Left colon (tissue), 2 donors: ENCODE results near the gene GRID2. TPM values are rescaled to one million over a fixed set of nuclear protein-coding genes. Genes with fewer than 3 reads are reported as not detected.

ENCODE experiments used
- ATAC-seq: fragments of 200-7000 bp; cut with Tn5 transposase; one replicate; pipeline ENCODE4 v1.9.1; 2020; ENCODE audit warnings: mild to moderate bottlenecking, moderate library complexity
- DNase-seq, 2 donors: peaks; one replicate each; pipeline ENCODE4 v3.0.0-alpha.2; 2020
- intact Hi-C, 2 donors: fragments of 100-400 bp; cut with DNase I in 1 of 2; cut with micrococcal nuclease in 1 of 2; formaldehyde crosslinking; loops; one replicate each; pipeline versions ENCODE4 v1.11.2 to v1.14.0; 2022; cut with DNase I, micrococcal nuclease
- total RNA-seq, 2 donors: library from RNA; stranded (reverse); fragmentation: NEBNext Ultra II Directional; extraction: Animal tissue kit (Norgen Biotek cat#: 25700); gene quantifications; one replicate each; pipeline ENCODE4 v1.2.1, GENCODE V29; 2021
- donor health status: DM: no; HTN: no; CAD: no.
- donor health status: DM: yes; HTN: yes; CAD: no.

GRID2 gene
- total RNA-seq, 2 donors from 2014 or later, result not detected

GRCh38 chr4:92634882-92635281 lies 331.1 kb downstream of the GRID2 start:
- DNase-seq, result no peak
- intact Hi-C loops, result no loop called here
- ATAC-seq, result no peak

GRCh38 chr4:92636038-92636806 lies 332.5 kb downstream of the GRID2 start:
- no peak for DNase-seq
- intact Hi-C loops, result no loop called here
- ATAC-seq, result no peak

- intact Hi-C loops, result no loop called here
- ATAC-seq, result no peak
- DNase-seq, result no peak
These were observed 337.6 kb downstream of the GRID2 start for GRCh38 chr4:92641409-92641808.

- ATAC-seq (no peak), DNase-seq (no peak)
- intact Hi-C loops, result no loop called here
These were observed 343.1 kb downstream of the GRID2 start for GRCh38 chr4:92646826-92647225.

GRCh38 chr4:92651536-92651935 lies 347.8 kb downstream of the GRID2 start:
- intact Hi-C loops, result no loop called here
- ATAC-seq, result no peak
- no peak for DNase-seq

GRCh38 chr4:92654084-92654483 lies 350.3 kb downstream of the GRID2 start:
- intact Hi-C loops, result no loop called here
- DNase-seq (no peak), ATAC-seq (no peak)

GRCh38 chr4:92657695-92658094 lies 353.9 kb downstream of the GRID2 start:
- DNase-seq, result no peak
- ATAC-seq, result no peak
- intact Hi-C loops, result no loop called here

- no peak for DNase-seq
- ATAC-seq, result no peak
- intact Hi-C loops, result no loop called here
These were observed 354.6 kb downstream of the GRID2 start for GRCh38 chr4:92658318-92658717.

GRCh38 chr4:92677805-92678204 lies 374.0 kb downstream of the GRID2 start:
- no peak for DNase-seq
- ATAC-seq, result no peak
- intact Hi-C loops, result no loop called here

GRCh38 chr4:92678292-92678691 lies 374.5 kb downstream of the GRID2 start:
- no peak for ATAC-seq
- intact Hi-C loops, result no loop called here
- DNase-seq, result no peak

GRCh38 chr4:92679149-92679548 lies 375.4 kb downstream of the GRID2 start:
- intact Hi-C loops, result no loop called here
- ATAC-seq (no peak), DNase-seq (no peak)

GRCh38 chr4:92714640-92715039 lies 410.9 kb downstream of the GRID2 start:
- ATAC-seq, result no peak
- no peak for DNase-seq
- intact Hi-C loops, result no loop called here

- ATAC-seq (no peak), DNase-seq (no peak)
- intact Hi-C loops, result no loop called here
These were observed 429.5 kb downstream of the GRID2 start for GRCh38 chr4:92733231-92733630.

- intact Hi-C loops, result no loop called here
- ATAC-seq (no peak), DNase-seq (no peak)
These were observed 431.4 kb downstream of the GRID2 start for GRCh38 chr4:92735025-92735665.

- DNase-seq (no peak), ATAC-seq (no peak)
- intact Hi-C loops, result no loop called here
These were observed 456.7 kb downstream of the GRID2 start for GRCh38 chr4:92760433-92760832.

GRCh38 chr4:92776080-92776479 lies 472.3 kb downstream of the GRID2 start:
- intact Hi-C loops, result no loop called here
- DNase-seq (no peak), ATAC-seq (no peak)

- no peak for ATAC-seq
- intact Hi-C loops, result no loop called here
- no peak for DNase-seq
These were observed 486.0 kb downstream of the GRID2 start for GRCh38 chr4:92789741-92790140.

GRCh38 chr4:92791871-92792440 lies 488.2 kb downstream of the GRID2 start:
- intact Hi-C loops, result no loop called here
- no peak for DNase-seq
- no peak for ATAC-seq

GRCh38 chr4:92809381-92809780 lies 505.6 kb downstream of the GRID2 start:
- no peak for ATAC-seq
- intact Hi-C loops, result no loop called here
- no peak for DNase-seq

- no peak for DNase-seq
- intact Hi-C loops, result no loop called here
- no peak for ATAC-seq
These were observed 508.9 kb downstream of the GRID2 start for GRCh38 chr4:92812652-92813051.
